ENCODE data around the gene KCNC2.

Gene KCNC2

DNA sequence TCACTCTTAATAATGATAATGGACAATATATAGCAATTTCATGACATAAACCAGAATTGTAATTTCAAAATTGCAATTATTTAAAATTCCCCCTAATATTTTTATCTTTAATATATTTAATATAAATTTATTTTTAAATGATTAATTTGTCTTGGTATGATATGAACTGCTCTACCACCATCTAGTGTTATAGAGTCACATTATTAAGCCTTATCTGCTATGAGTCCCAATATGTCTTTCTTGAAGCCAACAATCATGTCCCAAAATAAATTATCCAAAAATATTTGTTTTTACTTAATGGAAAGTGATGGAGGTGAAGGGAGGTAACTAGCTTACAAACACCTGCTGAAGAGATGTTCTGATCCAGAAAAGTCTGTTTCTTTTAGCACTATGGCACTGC is 151.4 kb downstream of the KCNC2 start:
- TF ChIP-seq, protein P1, sequence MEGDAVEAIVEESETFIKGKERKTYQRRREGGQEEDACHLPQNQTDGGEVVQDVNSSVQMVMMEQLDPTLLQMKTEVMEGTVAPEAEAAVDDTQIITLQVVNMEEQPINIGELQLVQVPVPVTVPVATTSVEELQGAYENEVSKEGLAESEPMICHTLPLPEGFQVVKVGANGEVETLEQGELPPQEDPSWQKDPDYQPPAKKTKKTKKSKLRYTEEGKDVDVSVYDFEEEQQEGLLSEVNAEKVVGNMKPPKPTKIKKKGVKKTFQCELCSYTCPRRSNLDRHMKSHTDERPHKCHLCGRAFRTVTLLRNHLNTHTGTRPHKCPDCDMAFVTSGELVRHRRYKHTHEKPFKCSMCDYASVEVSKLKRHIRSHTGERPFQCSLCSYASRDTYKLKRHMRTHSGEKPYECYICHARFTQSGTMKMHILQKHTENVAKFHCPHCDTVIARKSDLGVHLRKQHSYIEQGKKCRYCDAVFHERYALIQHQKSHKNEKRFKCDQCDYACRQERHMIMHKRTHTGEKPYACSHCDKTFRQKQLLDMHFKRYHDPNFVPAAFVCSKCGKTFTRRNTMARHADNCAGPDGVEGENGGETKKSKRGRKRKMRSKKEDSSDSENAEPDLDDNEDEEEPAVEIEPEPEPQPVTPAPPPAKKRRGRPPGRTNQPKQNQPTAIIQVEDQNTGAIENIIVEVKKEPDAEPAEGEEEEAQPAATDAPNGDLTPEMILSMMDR (IDR thresholded peaks at IDR 0.05) = no peak

DNA sequence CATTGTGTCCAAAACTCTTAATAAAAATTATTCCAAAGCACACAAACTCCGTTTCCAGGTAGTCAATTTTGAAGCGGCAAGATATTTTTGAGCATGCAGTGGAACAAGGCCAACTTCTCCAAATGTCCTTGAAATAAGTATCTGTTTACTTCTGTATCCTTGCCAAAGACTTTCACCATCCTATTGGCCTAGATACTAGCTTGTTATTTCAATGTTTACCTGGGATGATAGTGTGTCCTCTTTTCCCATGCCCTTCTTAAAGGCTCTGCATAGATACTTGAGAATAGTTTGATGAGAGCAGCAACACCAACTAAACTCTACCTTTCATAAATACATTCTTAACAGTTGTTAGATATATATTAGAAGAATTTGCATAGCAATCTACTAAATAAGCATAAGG is 160.9 kb downstream of the KCNC2 start:
- TF ChIP-seq, protein P1 (IDR thresholded peaks at IDR 0.05) = no peak

DNA sequence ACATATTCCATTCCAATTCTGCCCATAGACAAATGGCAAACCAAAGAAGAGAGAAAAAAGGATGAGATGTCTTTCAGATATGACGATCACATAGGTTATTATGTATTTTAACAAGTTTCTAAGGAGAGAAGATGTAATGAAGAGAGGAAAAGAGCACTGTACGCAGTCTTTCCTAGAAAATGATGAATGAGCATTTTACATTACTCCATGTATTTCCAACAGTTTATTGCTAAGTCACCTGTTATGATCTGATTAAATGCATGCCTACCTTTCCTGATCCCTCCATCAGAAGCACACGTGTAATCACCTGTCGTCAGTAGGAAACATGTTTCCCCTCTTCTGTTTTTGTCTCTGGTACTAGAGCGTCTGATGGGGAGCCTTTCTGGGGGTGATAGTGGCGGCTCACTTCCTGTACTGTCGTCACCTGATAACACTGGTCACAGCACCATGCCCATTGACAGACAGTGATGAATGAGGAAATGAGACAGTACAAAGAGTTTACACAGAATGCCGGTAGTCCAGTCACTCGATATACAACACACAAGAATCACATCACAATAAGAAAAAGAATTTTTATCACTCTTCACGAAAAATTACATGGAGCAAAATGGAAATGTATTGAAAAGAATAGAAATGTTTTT is 161.6 kb downstream of the KCNC2 start:
- TF ChIP-seq, protein P1 (IDR thresholded peaks at IDR 0.05) = no peak

DNA sequence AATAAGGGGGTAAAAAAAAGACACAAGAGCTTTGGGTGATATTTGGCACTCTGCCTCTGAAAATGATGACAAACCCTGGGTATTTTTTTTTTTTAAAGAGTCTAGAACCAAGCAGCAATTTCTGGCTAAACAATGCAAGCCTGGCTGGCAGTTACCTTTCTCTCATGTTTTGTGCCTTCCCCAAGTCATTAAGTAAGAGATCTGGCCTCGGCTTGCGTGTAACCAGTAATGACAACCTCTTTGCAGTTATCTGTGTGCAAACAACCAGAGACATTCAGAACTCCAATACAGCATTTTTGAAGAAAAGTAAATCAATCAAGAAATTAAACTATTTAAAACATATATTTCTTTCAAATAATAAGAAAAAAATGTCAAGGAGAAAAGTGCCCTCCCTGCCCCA is 167.5 kb downstream of the KCNC2 start:
- TF ChIP-seq, protein P1 (IDR thresholded peaks at IDR 0.05) = no peak

DNA sequence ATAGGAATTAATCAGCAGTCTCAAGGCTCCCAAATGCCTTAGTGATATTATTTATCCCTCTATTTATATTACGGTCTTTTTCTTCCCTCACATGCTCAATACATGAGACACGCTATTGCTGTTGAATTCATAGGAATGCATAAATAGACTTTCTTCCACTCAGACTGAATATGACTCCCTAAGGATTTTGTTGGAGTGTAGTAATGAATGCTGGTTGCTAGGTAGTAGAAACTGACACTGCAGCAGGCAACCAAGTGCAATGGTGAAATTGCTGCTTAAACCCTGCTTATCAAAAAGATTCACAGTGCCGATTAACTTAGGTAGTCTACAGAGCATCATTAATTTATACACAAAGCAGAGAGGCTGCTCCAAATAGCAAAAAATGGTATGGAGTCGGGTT is 168.2 kb downstream of the KCNC2 start:
- TF ChIP-seq, protein P1 (IDR thresholded peaks at IDR 0.05) = no peak

DNA sequence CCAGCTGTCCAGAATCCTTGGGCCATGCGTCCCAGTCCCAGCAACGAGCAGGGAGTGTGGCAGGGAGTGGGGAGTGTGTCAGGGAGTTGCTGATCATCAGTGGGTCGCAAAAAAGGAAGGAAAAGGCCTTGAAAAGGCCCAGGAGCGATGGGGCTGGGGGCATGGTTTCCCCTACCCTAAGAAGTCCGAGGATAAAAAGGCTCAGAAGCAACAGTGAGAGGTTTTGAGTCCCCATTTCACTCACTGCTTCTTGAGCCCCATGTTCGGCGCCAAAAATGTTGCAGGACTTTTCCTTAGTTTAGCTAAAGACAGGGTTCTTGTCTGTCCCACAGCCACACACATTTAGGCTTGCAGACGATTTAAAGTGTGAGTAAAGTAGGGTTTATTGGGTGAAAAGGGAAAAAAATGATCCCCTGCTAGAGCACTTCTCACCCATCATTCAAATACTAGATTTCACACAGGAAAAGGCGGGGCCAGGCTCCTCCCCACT is 189.5 kb downstream of the KCNC2 start:
- TF ChIP-seq, protein P1 (IDR thresholded peaks at IDR 0.05) = no peak

DNA sequence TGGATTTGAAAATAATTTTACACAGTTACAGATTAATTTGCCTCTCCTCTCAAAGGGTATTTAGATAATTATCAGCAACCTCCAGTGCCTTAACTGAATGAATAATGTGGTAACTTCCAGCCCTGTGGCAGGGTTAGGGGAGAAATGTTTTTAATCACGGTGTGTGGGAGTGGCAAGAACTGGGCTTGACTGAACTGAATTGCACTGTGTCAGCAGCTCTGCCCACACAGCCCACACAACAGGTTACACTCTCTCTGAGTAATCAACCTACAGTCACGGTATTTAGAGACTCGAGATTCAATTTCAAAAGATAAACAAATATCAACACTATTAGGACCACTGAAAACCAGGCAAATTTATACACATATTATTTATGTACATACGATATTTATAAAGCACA is 198.5 kb downstream of the KCNC2 start:
- TF ChIP-seq, protein P1 (IDR thresholded peaks at IDR 0.05) = no peak

DNA sequence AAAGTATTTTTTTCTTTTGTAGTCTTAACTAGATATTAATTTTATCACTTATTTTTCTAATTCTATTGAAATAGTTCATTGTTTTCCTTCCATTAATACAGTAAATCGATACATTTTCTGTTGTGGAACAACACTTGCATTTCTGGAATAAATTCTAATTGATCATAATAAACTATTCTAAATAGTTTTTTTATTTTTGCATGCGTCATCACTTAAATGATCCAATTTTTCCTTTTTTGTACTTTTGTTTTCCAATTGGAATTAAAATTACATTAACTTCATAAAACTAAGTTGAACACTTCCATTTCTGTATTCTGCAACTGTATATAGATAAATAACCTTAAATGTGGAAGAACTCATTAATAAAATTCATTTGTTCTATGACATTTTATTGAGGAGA is 202.5 kb downstream of the KCNC2 start:
- TF ChIP-seq, protein P1 (IDR thresholded peaks at IDR 0.05) = no peak

Data from LNCAP (cell line).